Endodermal cell (in vitro differentiated cells): ENCODE measurements around the gene ALKBH5. TPM values are rescaled to one million over a fixed set of nuclear protein-coding genes. Genes with fewer than 3 reads are reported as not detected.
A peak's percentile ranks its signal among the peaks of the same experiment; 100 is the strongest.

Experiments
- DNase-seq: peaks from one replicate; pipeline ENCODE4 v3.0.0-alpha.2; 2017
- H3K27ac ChIP-seq: 2 replicates; pipeline ENCODE4 v1.5.1; 2013; ENCODE audit warnings: mild to moderate bottlenecking, low read depth, low read length, moderate library complexity
- H3K27me3 ChIP-seq: 2 replicates; pipeline ENCODE4 v1.6.1; 2013; ENCODE audit warnings: mild to moderate bottlenecking, low read length, moderate library complexity; ENCODE audit not compliant: insufficient read depth, control insufficient read depth, poor library complexity, severe bottlenecking
- H3K36me3 ChIP-seq: 2 replicates; pipeline ENCODE4 v1.7.0; 2013; ENCODE audit warnings: mild to moderate bottlenecking, low read length, moderate library complexity; ENCODE audit not compliant: control insufficient read depth, insufficient read depth
- H3K4me1 ChIP-seq: one replicate; pipeline ENCODE4 v1.7.0; 2013; ENCODE audit warnings: low read length; ENCODE audit not compliant: control insufficient read depth, insufficient read depth
- H3K4me3 ChIP-seq: 2 replicates; pipeline ENCODE4 v1.5.1; 2013; ENCODE audit warnings: mild to moderate bottlenecking, low read length, moderate library complexity
- H3K9ac ChIP-seq: 2 replicates; pipeline ENCODE4 v1.6.1; 2013; ENCODE audit warnings: mild to moderate bottlenecking, low read length, moderate library complexity; ENCODE audit not compliant: poor library complexity, severe bottlenecking; ENCODE audit errors: extremely low read depth
- H3K9me3 ChIP-seq: 2 replicates; pipeline ENCODE4 v1.6.1; 2013; ENCODE audit warnings: mild to moderate bottlenecking, low read length, moderate library complexity; ENCODE audit not compliant: control insufficient read depth
- H3K27ac Mint-ChIP-seq: 2 replicates; pipeline ENCODE4 v1.8.0; 2020; ENCODE audit warnings: mixed read lengths
- H3K27me3 Mint-ChIP-seq: 2 replicates; pipeline ENCODE4 v1.8.0; 2021; ENCODE audit warnings: mild to moderate bottlenecking, mixed read lengths; ENCODE audit not compliant: insufficient read depth
- H3K36me3 Mint-ChIP-seq: 2 replicates; pipeline ENCODE4 v1.8.0; 2020; ENCODE audit warnings: low read depth, mixed read lengths
- H3K4me1 Mint-ChIP-seq: 2 replicates; pipeline ENCODE4 v1.8.0; 2020; ENCODE audit warnings: mixed read lengths
- H3K4me3 Mint-ChIP-seq: 2 replicates; pipeline ENCODE4 v1.8.0; 2020; ENCODE audit warnings: mild to moderate bottlenecking, moderate library complexity, mixed read lengths
- H3K9me3 Mint-ChIP-seq: 2 replicates; pipeline ENCODE4 v1.8.0; 2020; ENCODE audit warnings: mild to moderate bottlenecking, mixed read lengths
- CTCF ChIP-seq: fragments of 200-600 bp; sonication (generic); conservative IDR thresholded peaks from 2 replicates; pipeline ENCODE4 v1.5.0; 2021; ENCODE audit warnings: antibody characterized with exemption, mild to moderate bottlenecking
- WGBS, 2 experiments: methylation state at CpG; one replicate each; pipeline versions ENCODE4 v1.1.5 to v1.1.7; 2013; ENCODE audit warnings: missing lambda C conversion rate in 2 of 2, mixed read lengths in 1 of 2; ENCODE audit not compliant: insufficient coverage in 1 of 2, insufficient read length in 1 of 2; 5-methylcytosine and 5-hydroxymethylcytosine counted together
- total RNA-seq, 2 donors: library from RNA; stranded (reverse); fragmentation: NEBNext Ultra II Directional in 1 of 2; extraction: Animal tissue kit (Norgen Biotek cat#: 25700) in 1 of 2; gene quantifications; 2 replicates in 1 of 2; 3 replicates in 1 of 2; pipeline ENCODE4 v1.2.1, GENCODE V29; 2021

ALKBH5 gene
- total RNA-seq, 2 donors from 2014 or later, result 64.1 to 80.9 TPM

GRCh38 chr17:18229771-18230170 is 46.1 kb downstream of the ALKBH5 start:
- WGBS, 2 experiments, result 77 to 99% methylated on average over 6 to 7 of the region's 7 CpGs
- no peak overlapping the region for H3K27ac Mint-ChIP-seq
- H3K27ac ChIP-seq, result peak overlapping the region; percentile 76
- no peaks in the 10 kb centered on the region for H3K27me3 ChIP-seq
- H3K4me1 ChIP-seq, result peaks cover 5% of the 10 kb centered on the region
- no peaks in the 10 kb centered on the region for H3K9me3 Mint-ChIP-seq
- no peak for TF ChIP-seq CTCF
- no peak overlapping the region for H3K4me3 Mint-ChIP-seq
- peaks cover 20% of the 10 kb centered on the region for H3K36me3 ChIP-seq
- H3K36me3 Mint-ChIP-seq, result peaks cover 9% of the 10 kb centered on the region
- H3K4me3 ChIP-seq, result no peak overlapping the region
- H3K4me1 Mint-ChIP-seq, result peaks cover 17% of the 10 kb centered on the region
- H3K27me3 Mint-ChIP-seq, result no peaks in the 10 kb centered on the region
- no peak overlapping the region for H3K9ac ChIP-seq
- DNase-seq, result no peak
- H3K9me3 ChIP-seq, result no peaks in the 10 kb centered on the region

GRCh38 chr17:18230288-18231141 is 46.9 kb downstream of the ALKBH5 start:
- WGBS, 2 experiments, result 92 to 93% methylated on average over 3 to 14 of the region's 14 CpGs
- Mint-ChIP-seq H3K4me1 (peaks cover 15% of the 10 kb centered on the region), H3K4me3 (no peak overlapping the region), H3K9me3 (no peaks in the 10 kb centered on the region), H3K27ac (no peak overlapping the region), H3K27me3 (no peaks in the 10 kb centered on the region), H3K36me3 (peaks cover 13% of the 10 kb centered on the region)
- no peak overlapping the region for H3K9ac ChIP-seq
- H3K36me3 ChIP-seq, result peaks cover 22% of the 10 kb centered on the region
- no peak for TF ChIP-seq CTCF
- H3K4me3 ChIP-seq, result no peak overlapping the region
- H3K4me1 ChIP-seq, result peaks cover 5% of the 10 kb centered on the region
- no peaks in the 10 kb centered on the region for H3K27me3 ChIP-seq
- no peaks in the 10 kb centered on the region for H3K9me3 ChIP-seq
- peak overlapping the region; percentile 76 for H3K27ac ChIP-seq
- DNase-seq, result no peak

GRCh38 chr17:18231164-18231563 is 47.5 kb downstream of the ALKBH5 start:
- H3K27me3 Mint-ChIP-seq, result no peaks in the 10 kb centered on the region
- Histone ChIP-seq H3K9me3 (no peaks in the 10 kb centered on the region), H3K27me3 (no peaks in the 10 kb centered on the region), H3K27ac (peak overlapping the region; percentile 76), H3K4me1 (peaks cover 5% of the 10 kb centered on the region), H3K4me3 (no peak overlapping the region), H3K36me3 (peaks cover 27% of the 10 kb centered on the region), H3K9ac (no peak overlapping the region)
- H3K4me1 Mint-ChIP-seq, result peaks cover 12% of the 10 kb centered on the region
- H3K4me3 Mint-ChIP-seq, result no peak overlapping the region
- no peak overlapping the region for H3K27ac Mint-ChIP-seq
- H3K36me3 Mint-ChIP-seq, result peaks cover 13% of the 10 kb centered on the region
- no peak for TF ChIP-seq CTCF
- no peaks in the 10 kb centered on the region for H3K9me3 Mint-ChIP-seq
- 63 to 80% methylated on average over 3 to 9 of the region's 9 CpGs for WGBS, 2 experiments
- no peak for DNase-seq
